ENCODE data around the gene KCNK4. TPM values are rescaled to one million over a fixed set of nuclear protein-coding genes. Genes with fewer than 3 reads are reported as not detected.

The KCNK4 gene
- total RNA-seq, 1 donor from 2014 or later = not detected

GRCh38 chr11:64284048-64284961, 6.8 kb upstream of the KCNK4 start, which contains the start of gene BAD:
Gene BAD (minus strand): TSS chr11:64284665. CDS start chr11:64284368, 297 bp downstream.
- Histone ChIP-seq H3K27me3 (ENCODE audit: low read depth) (no peaks in the 10 kb centered on the region), H3K9me3 (replicated peaks) (no peaks in the 10 kb centered on the region), H3K27ac (replicated peaks) (peak within 1 kb of the TSS; percentile 98), H3K36me3 (peaks cover 22% of the 10 kb centered on the region), H3K4me3 (peak within 1 kb of the TSS; percentile 92), H3K4me1 (peaks cover 54% of the 10 kb centered on the region)
- TF ChIP-seq CTCF (IDR thresholded peaks at IDR 0.05; ENCODE audit: borderline replicate concordance) = no peak
- peak; percentile 95 for DNase-seq
- intact Hi-C loops (cut with micrococcal nuclease) = no loop called here

- no peaks in the 10 kb centered on the region for H3K9me3 ChIP-seq (replicated peaks)
- H3K27me3 ChIP-seq (ENCODE audit: low read depth) = peaks cover 6% of the 10 kb centered on the region
- intact Hi-C loops (cut with micrococcal nuclease) = no loop called here
- H3K4me3 ChIP-seq = peak within 1 kb of the TSS; percentile 92
- TF ChIP-seq CTCF (IDR thresholded peaks at IDR 0.05; ENCODE audit: borderline replicate concordance) = no peak
- H3K36me3 ChIP-seq = peaks cover 22% of the 10 kb centered on the region
- peak within 1 kb of the TSS; percentile 98 for H3K27ac ChIP-seq (replicated peaks)
- DNase-seq = peak; percentile 88
- peaks cover 54% of the 10 kb centered on the region for H3K4me1 ChIP-seq
Measured at GRCh38 chr11:64284962-64285884, 5.9 kb upstream of the KCNK4 start, which contains the start of gene GPR137. Gene GPR137 (plus strand): TSS chr11:64285848. CDS start chr11:64286525, 677 bp downstream.

GRCh38 chr11:64285885-64286800, 5.0 kb upstream of the KCNK4 start:
- Histone ChIP-seq H3K27ac (replicated peaks) (peak overlapping the region; percentile 98), H3K36me3 (peaks cover 15% of the 10 kb centered on the region), H3K4me1 (peaks cover 52% of the 10 kb centered on the region), H3K27me3 (ENCODE audit: low read depth) (peaks cover 15% of the 10 kb centered on the region), H3K9me3 (replicated peaks) (no peaks in the 10 kb centered on the region), H3K4me3 (peak overlapping the region; percentile 92)
- TF ChIP-seq CTCF (IDR thresholded peaks at IDR 0.05; ENCODE audit: borderline replicate concordance) = no peak
- no peak for DNase-seq
- intact Hi-C loops (cut with micrococcal nuclease) = no loop called here

GRCh38 chr11:64286801-64287159, 4.3 kb upstream of the KCNK4 start:
- H3K27ac ChIP-seq (replicated peaks) = no peak overlapping the region
- intact Hi-C loops (cut with micrococcal nuclease) = no loop called here
- peaks cover 21% of the 10 kb centered on the region for H3K27me3 ChIP-seq (ENCODE audit: low read depth)
- peaks cover 9% of the 10 kb centered on the region for H3K36me3 ChIP-seq
- no peak for DNase-seq
- H3K4me1 ChIP-seq = peaks cover 52% of the 10 kb centered on the region
- TF ChIP-seq CTCF (IDR thresholded peaks at IDR 0.05; ENCODE audit: borderline replicate concordance) = no peak
- no peaks in the 10 kb centered on the region for H3K9me3 ChIP-seq (replicated peaks)
- no peak overlapping the region for H3K4me3 ChIP-seq

All from left ventricle myocardium inferior (tissue), 1 donor.